Stimulated activated CD4-positive, alpha-beta T cell treated with anti-CD3 and anti-CD28 coated beads, Interleukin-2, amount 100 ng/mL, for 4 hours (primary cell): ENCODE measurements around the gene C1RL.
"Not testable (repeated sequence)": the region's sequence is repeated elsewhere in the genome, so short reads cannot be mapped to it uniquely, and the experiment has no call there.

Experiments used
- DNase-seq: peaks from one replicate; pipeline ENCODE4 v3.0.0-alpha.2; 2020; ENCODE audit warnings: low read depth

Gene C1RL

DNA sequence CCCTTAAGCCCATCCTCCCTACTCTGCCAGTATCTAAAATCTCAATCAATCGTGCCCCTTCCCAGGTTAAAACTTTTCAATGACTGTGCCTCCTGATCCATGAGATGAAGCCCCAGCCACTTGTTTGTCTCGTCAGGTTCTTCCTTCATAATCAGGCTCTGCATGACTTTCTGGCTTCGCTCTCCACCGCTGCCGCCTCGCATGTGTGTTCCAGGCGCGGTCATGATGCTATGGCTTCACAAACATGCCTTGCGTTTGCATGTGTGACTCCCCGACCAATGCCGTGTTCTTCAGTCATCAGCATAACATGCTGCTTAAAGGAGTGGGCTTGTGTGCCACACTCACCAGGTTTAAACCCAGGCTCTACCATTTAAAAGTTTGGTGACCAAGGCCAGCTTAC is 5.0 kb upstream of the C1RL start:
- no peak for DNase-seq

DNA sequence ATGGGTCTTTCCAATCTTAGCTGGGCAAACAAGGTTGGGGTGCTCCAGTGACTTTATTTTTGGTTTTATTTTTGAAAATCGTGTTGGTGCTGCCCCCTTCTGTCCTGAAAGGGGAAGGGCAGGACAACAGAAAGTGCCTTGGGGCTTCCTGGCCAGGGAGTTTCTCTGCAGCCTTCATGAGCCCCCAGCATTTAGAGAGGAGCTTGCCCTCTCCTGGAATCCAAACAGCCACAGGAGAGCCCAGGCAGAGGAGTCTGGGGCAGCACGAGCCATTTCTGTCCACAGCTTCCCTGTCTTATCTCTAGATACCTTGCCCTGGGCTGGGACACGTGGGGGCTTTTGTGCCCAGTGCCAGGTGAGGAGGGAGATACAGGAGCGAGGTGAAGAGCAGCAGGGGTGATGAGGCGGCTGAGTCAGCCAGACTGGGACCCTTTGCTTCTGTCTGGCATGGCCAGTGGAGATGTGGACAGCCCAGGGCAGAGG is 4.4 kb upstream of the C1RL start:
- peak; percentile 13 for DNase-seq

DNA sequence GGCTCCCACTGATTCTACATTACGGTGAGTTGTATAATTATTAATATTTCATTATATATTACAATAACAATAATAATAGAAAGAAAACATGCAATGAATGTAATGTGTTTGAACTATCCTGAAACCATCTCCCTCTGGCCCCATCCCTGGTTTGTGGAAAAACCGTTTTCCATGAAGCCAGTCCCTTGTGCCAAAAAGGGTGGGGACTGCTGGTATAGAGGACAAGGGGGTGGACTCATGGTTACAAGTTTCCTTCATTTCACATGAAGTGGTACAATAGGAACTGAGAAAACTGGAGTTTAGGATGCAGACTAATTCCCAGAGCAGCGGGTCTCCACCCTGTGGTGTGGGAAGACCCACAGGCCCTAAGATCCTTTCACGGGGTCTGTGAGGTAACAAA is 3.0 kb upstream of the C1RL start:
- no peak for DNase-seq

DNA sequence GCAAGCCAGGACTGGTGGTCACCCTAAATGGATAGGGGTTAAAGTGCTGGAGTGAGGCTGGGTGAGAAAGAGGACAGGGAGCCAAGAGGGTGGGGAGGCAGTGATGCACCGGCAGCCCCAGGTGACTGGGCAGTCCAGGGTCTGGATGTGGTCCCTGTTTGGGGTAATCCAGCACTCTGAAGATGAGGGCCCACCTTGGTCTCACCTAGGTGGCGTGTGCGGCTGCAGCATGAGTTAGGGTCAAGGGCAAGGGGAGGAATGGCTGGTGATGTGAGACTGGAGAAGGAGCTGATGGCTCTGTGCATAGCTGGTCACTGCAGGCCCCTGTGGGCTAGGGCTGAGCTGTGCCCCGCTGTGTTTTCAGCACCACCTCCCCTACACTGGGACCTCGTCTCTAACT is 1.6 kb upstream of the C1RL start:
- no peak for DNase-seq

DNA sequence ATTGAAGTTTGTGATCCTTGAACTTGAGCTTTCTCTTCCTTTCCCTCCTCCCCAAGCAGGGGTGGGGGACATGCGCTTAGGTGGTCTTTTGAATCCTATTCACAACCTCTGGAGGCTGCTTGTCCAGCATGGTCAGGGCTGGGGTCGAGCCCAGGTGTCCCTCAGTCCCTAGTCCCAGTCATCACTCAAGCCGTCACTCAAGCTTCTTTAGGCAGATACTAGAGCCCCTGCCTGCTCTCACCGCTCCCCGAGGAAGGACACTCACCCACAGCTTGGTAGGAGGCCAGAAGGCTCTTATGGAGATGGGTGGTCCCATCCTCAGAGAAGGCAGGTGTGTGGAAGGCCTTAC is 532 bp upstream of the C1RL start:
- no peak for DNase-seq

DNA sequence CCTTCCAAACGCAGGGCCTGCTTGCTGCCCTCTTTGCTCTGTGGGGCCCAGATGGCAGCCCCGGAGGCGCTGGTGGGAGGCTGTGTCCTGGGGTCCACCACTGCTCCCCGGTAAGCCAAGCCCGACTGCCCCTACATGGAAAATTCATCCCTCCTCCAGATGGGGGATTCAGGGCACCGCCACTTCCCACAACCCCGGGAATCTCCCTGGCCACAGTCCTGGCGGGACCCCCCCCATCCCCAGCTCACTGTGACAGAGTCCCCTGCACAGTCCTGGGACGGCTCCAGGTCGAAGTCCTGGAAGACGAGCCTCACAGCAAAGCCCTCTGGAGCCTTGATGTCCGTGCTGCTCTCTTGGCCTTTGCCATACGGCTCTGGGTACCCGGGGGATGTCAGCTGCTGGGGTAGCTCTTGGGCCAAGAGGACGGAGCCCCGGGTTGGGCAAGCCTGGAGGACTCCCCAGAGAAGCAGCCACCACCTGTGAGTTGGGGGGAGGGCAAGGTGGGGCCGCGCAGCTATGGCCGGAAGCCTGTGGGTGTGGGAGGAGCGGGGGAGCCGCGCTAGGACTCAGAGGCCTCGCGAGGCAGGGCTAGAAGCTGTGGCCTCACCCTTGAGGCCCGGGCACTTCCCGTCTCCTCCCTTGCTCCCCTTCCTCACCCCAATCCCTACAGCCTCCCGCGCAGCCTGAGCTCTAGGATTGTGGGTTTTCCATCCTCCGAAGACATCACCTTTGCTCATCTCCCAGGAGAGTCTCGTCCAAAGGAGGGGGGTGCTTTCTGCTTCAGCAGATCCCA is 815 bp downstream of the C1RL start:
- DNase-seq, result peak; percentile 41

DNA sequence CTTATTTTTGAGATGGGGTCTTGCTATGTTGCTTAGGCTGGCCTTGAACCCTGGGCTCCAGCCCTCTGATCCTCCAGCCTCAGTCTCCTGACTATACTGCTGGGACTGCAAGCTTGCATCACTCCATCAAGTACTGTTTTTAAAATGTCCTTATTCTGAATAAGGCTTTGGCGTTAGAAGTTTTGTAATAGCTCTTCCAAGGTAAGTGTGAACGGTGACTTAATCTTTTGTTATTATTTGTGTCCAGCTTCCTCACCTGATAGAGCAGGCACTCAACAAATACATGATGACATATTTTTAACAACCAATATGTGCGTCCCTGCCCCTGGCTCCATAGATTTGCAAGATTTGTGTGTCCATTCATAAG is 1.4 kb downstream of the C1RL start:
- no peak for DNase-seq

DNA sequence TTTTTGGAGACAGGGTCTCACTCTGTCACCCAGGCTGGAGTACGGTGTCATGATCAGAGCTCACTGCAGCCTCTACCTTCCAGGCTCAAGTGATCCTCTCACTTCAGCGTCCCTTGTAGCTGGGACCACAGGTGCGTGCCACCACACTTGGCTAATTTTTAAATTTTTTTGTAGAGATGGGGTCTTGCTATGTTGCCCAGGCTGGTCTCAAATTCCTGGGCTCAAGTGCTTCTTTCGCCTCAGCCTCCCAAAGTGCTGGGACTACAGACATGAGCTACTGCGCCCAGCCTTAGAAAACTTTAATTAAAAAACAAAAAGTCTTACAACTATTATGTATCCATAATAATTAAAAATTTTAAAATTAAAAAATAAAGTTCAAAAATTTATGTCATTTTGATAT is 1.8 kb downstream of the C1RL start:
- DNase-seq, result not testable (repeated sequence)

DNA sequence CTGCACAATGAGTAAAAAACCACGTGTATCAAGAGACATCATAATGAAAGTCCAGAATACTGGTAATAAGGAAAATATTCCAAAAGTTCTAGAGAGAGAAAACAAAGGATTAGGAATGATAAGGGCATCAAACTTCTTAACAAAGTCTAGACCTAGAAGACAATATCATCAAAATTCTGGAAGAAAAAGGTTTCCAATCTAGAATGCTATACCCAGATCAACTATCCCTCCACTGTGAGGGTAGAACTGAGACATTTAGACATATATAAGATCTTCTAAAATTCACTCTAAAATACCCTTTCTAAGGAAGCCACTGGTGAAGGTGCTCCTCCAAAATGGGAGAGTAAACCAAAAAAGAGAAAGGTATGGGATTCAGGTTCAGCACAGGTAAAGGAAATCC is 2.9 kb downstream of the C1RL start:
- DNase-seq, result no peak

DNA sequence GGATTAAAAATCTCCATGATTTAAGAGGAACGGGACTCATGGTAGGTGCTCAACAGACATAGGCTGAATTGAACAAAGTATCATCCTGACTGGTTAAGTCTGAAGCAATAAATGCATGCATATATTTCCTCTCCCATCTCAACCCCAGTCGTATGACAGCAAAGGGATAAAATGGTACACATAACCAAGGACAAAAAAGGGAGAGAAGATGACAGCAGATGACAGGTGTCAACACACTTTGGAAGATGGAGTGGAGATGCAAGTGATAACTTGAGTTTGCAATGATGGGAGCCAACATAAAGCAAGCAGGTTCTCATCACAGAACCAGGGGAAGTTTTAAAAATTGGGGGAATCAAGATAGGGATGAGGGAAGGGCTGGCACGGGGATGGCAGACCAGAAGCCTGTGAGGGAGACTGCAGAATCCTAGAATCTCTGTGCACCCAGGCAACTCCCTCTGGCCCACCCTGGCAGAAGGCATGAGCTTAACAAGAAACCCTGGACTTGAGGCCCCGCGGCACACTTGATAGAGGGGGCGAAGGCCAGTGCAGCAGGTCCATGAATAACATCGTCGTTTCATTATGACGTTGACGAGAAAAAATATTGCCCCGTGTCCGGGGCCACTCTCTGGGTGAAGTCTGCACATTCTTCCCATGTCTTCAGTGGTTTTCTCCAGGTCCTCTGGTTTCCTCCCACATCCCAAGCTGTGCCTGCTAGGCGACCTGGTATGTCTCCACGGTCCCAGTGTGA is 5.0 kb downstream of the C1RL start:
- no peak for DNase-seq

DNA sequence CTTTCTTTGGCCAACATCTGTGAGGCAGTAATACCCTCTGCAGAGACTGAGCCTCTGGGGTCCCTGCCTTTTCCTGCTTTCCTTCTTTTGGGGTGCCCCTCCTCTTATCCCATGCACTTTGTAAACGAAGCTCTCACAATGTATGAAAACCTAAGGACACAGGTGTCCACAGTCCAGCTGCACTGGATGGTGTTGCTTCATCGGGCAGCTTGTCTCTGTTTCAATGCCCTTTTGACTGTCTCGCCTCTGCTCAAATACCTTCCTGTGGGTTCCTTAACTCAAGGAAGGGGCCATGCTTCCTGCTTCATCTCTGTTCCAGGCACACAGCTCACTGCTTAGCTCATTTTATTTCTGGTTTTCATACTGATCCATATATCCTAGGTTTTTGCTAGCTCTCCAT is 6.4 kb downstream of the C1RL start:
- no peak for DNase-seq

DNA sequence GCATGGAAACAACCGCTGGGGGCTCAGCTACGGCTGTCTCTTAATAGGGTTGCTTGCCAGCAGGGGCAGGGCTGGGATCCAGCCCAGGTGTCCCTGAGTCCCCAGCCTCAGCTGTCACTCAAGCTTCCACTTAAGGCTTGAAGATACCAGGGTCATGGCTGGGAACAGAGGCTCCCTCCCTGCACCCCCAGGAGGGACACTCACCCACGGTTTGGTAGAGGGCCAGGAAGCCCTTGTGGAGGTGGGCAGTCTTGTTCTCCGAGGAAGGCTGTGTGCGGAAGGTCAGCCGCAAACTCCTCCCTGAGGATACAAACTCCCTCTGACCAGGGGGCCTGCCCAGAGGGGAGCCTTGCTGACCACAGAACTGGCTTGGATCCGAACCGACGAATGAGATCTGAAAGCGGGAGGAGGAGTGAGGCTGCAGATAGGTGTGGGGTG is 7.3 kb downstream of the C1RL start:
- DNase-seq, result no peak

DNA sequence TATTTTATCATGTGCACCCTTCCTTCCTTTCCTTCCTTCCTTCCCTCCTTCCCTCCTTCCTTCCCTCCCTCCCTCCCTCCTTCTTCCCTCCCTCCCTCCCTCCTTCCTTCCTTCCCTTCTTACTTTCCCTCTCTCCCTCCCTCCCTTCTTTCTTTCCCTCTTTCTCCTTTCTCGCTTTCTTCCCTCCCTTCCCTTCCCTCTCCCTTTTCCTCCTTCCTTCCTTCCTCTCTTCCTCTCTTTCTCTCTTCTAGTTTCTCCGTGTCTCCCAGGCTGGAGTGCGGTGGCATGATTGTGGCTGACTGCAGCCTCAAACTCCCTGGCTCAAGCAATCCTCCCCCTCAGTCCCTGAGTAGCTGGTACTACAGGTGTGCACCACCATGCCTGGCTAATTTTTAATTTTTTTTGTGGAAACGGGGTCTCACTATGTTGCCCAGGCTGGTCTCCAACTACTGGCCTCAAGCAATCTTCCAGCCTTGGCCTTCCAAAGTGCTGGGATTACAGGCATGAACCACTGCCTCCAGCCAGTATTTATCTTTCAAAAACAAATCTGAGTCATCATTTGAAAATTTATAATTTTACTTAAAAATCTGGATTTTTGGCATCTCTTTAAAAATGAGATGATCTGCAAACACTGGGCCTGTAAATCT is 7.8 kb downstream of the C1RL start:
- no peak for DNase-seq

DNA sequence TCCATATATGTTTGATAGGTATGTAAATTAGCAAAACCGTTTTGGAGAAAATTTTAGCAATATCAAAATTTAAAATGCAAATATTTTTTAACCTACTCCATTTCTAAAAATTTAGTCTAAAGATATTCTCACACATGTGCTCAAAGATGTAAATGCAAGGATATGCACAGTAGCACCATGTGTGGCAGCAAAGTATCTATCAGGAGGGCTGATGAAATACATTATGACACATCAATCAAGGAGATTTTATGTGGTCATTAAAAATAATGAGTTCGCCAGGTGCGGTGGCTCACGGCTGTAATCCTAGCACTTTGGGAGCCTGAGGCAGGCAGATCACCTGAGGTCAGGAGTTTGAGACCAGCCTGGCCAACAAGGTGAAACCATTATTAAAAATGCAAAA is 8.8 kb downstream of the C1RL start:
- no peak for DNase-seq

DNA sequence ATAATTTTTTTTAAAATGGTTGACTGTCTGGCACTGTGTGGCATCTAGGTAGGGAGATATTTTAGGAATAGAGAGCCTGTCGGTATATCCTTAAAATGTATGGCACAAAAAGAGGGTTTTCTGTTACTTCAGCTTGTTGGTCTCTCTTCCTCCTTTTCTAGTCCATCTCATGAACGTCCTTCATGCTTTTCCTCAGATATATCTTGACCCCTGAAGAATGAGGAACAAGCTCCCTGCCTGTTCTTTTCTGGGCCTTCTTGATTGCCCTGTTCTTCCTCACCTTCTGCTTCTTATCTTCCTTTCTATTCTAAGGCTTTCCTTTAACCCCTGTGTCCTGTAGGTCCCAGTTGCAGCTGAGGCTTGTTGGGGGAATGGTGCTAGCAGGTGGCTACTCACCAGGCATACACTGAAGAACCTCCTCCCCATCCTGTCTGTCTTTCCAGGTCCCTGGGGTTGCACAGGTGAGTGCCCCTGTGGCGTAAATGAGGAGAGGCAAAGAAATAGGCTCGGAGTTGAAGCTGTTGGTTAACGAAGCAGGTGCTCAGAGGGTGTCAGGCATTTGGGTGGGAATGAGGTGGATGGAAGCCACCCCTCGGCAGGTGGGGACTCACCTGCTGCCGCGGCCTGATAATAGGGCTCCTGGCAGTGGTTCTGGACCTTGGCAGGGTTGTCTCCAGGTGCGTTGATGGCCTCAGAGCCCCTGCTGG is 9.6 kb downstream of the C1RL start:
- no peak for DNase-seq

DNA sequence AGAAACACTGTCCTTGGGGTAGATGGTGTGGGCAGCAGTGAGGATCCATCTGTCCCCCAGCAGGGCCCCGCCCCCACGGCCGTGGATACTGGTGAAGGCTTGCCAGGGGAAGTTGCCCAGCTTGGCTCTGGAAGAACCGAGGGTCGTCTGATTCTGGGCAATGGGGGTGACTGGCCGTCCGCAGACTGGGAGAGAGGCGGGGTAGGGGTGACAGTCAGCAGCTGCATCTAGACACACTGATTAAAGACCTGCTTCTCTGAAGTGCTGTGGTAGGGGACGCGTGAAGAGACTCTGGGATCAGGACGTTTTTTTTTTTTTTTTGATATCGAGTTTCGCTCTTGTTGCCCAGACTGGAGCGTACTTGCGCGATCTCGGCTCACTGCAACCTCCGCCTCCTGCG is 12.0 kb downstream of the C1RL start:
- no peak for DNase-seq

DNA sequence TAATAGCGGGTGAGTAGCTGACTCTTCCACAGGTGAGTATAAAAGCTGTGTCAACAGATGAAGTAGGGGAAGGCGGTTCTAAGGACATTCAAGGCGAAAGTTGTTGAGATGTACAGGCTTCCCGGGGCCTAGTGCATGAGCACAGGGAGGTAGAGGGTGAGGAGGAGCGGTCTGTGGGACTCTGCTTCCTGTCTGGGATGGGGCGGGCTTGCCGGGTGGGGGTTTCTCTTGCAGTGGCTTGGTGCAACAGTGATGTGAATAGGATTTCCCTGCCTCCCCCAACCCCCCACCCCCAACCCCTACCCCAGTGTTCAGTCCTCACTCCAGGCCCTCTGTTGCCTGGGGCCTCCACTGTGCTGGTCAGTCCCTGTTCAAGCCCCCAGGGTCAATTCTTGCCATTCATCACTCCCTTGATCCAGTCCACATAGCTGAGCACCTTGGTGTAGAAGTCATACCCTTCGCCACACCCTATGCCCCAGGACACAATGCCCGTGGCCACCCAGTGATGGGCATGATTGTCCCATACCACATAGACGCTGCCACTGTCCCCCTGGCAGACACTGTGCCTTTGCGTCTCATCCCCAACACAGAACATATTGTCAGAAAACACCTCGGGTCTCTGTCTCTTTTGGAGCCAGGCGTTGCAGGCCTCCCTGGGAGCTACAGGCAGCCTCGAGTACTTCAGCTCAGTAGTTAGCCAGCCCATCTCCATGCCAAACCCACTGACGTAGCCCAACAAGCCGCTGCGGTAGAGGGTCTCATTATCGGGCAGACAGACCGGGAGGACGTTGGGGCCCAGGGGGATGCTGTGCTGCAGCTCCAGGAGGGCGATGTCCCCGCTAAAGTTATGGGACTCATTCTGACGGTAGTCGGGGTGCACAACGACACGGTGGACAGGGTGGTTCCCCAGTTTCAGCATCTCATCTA is 12.7 kb downstream of the C1RL start:
- DNase-seq, result no peak

DNA sequence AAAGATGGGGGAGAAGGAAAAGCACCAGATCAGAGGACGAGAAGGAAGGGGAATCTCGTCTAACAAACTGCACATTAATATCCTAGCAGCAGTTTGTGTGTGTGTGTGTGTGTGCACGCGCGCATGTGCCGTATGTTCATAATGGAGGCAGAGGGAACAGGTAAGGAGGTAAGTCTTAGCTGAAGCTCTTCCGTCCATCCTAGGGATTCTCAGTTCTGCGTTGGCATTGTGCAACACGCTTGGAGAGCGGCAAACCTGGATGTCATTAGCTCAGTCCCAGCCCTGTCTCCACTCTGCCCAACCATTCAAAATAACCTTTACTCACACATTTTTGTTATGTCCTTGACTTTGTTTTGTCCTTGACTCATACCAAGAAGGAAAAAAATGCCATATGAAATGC is 15.1 kb downstream of the C1RL start:
- DNase-seq, result no peak

DNA sequence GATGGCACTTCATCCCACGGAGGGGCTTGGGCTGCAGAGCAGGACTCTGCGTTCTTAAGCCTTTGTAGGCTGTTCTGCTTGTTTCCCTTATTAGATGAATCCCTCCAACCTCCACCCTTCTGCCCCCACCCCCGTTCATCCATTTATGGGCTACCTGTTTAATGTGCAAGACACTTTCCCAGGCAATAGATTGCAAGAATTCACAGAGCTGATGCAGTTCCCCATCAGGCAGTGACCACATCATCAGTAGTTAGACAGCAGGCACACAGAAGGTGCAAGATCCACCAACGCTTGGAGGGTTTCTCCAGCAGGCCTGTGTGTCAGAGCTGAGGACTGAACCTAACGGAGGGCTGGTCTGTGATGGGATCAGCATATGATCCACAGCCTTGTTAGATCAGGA is 15.5 kb downstream of the C1RL start:
- no peak for DNase-seq

DNA sequence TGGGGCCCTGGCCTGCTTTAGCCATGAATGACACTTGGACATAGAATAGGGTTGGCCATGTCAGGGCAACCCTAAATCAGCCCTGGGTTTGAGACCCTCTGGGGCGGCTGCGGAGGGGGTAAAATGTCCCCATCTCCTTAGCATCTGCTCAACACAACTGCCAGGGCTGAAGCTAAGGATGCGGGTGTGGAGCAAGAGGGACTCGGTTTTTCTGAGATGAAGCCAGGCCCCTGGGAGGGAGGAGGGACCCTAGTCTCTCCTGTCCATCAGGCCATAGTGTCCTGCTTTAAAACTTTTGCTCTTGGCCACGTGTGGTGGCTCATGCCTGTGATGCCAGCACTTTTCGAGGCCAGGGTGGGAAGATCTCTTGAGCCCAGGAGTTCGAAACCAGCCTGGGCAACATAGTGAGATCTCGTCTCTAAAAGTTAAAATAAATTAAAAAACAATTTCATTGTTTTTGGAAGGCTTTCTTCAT is 16.0 kb downstream of the C1RL start:
- DNase-seq, result no peak

DNA sequence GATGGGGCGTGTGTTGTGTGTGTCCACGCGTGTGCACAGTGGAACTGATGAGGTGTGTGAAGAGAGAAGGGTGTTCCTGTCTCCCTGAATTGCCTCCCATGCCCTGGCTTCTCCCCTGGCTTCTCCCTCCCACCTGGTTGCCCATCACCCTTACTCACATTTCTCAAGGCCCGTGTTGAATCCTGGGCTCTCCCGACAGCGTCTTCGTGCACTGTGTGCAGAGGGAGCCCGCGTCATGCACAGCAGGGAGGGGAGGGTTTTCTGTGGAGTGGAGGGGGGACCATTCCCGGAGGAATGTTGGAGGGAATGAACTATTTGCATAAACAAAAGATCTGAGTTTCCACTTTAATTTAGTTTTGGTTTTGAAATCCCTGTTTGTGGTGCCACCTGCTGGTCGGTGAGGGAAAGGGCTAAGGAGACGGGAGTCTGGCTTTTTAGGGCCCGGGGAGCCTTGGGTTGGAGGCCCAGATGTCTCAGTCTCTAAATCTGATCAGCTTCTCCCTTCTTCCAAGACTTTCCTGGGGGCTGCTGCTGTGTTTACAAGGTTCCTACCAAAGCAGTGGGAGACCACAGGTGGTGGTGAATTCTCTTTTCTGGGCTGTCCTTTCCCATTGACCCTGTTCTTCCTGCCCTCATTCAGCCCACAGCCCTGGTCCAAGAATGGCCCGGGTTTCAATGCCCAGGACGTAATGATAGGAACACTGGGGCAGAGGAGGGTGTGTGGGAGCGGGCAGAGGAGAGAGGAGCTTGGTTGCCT is 16.6 kb downstream of the C1RL start, which contains the start of gene C1R:
Gene C1R, minus strand, starts transcription at position 217 of the 757 bp plus-strand sequence. Its CDS starts 57 bp downstream, at position 160.
- DNase-seq, result peak; percentile 52
